ENCODE results near the gene TMEM158.

TMEM158 gene

DNA sequence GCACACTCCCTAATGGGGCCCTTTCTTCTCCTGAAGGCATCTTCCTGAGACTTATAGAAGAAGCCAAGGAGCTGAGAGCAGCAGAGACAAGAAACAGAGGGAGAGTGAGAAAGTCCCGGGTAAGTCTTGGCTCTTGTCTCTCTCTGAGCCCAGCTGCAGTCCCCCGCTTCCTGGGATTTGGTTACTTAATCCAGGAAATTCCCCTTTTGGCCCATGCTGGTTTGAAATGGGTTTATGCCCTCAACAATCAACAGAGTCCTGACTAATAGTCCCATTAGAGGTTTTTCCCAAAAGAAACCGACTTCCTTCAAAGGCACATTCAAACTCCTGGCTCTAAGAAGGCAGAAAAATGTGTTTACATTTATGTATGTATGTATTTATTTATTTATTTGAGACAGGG lies 22.0 kb downstream of the TMEM158 start:
- no peak for DNase-seq (ENCODE audit: low read depth in 2 of 2)

DNA sequence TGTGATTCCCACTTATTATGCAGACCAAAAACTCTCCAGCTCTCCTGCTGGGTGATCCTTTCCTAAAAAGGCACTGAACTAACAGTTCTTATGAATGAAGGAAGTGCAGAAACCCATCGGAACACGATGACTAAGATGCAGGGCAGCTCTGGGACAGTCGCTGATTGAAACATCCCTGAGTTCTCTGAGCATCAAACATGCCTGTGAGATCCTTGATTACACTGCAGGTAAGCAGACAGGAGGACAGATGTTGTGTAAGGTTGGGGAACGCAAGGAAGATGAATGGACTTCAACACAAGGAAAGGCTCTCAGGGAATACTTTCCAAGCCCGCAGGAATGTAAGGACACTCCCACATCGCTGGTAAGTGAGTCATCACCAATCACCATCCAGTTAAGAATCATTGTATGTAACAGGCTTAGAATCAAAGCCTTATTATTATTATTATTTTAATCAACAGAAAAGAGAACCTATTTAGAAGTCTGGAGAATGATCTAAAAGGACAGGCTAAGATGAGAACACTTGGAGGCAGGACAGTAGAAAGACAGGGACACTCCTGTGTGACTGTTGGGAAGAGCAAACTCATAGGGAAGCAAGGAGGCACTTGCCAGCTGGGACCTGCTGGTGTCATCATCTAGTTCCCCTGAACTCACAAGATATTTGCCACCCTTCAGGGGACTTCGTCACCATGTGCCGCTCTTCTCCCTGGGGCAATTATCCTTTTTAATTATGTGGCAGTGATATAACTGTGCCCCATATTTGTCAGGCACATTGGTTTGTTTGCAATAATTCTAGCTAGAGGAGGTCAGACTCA lies 26.0 kb downstream of the TMEM158 start:
- DNase-seq (ENCODE audit: low read depth in 2 of 2): no peak

DNA sequence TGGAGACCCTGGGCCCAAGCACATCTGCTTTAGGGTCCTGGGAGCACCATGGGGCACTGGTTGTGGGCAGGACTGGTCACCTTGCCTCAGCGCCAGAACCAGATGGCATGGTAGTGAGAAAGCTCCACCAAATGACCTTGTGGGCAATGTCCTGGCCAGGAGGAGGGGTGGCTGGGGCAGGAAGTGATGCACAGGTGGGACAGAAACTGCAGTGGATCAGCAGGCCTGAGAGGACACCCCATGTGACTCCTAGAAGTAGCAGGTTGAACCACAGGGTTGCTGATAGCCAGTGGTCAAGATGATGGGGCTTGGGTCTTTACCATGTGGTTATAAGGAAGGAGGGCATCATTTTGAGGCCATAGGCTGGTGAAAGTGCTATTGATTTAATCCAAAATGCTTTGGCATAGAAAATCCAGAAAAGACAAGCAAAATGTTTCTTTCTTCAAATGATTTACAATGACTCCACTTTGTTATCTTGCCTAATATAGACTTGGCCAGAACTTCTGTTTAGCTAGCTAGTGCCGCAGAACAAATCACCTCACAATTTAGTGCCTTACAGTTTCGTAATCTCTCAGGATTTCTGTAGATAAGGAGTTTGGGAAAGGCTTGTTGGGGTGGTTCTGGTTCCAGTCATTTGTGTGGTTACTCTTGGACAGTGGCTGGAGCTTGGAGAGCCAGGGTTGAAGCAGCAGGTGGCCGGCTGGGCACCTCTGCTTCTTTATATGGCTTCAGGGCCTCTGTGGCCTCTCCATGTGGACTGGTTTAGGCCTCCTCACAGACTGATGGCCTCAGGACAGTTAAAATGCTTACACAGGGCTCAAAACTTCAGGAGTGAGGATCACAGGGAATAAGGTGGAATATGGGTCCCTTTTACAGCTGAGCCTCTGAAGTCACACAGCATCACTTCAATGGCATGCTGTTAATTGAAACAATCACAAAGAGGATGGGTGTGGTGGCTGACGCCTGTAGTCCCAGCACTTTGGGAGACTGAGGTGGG lies 27.5 kb downstream of the TMEM158 start:
- no peak for DNase-seq (ENCODE audit: low read depth in 2 of 2)

DNA sequence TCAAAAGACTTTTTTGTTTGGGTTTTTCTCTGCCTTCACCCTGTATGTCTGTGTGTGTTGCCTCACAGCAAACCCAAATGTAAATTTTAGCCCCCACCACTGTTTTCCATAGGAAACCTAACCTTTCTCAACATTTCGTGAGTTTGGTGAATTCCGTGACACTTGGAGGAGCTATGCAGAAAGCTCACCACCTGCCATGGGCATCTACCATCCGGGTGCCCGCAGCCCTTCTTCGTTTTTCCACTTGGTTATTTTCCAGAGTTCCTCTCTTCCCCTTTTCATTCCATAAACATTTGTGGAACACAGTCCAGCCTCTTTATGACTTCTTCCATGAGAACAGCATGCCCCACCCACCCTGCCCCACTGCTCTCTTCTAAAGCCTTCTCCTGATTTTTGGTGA lies 31.3 kb downstream of the TMEM158 start:
- no peak for DNase-seq (ENCODE audit: low read depth in 2 of 2)

DNA sequence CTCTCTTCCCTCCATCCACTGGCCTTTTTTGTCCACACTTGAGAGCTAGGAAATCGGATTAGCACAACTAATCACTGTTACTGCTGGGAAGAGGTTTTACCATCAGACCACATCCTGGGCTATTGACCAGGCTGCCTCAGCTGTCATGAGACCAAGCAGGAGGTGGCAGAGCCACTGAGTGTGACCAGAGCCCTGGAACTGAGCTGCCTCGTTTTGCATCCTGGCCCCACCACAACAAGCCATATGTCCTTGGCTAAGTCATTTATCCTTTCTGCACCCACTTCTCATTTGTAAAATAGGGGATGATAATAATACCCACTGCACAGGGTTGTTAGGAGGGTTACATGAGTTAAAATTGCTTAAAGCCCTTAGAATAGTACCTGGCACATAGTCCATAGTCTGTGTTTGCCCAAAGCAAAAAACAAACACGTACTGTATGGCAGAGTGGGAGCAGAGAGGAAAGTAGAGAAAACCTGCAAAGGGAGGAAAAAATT lies 34.1 kb downstream of the TMEM158 start:
- no peak for DNase-seq (ENCODE audit: low read depth in 2 of 2)

DNA sequence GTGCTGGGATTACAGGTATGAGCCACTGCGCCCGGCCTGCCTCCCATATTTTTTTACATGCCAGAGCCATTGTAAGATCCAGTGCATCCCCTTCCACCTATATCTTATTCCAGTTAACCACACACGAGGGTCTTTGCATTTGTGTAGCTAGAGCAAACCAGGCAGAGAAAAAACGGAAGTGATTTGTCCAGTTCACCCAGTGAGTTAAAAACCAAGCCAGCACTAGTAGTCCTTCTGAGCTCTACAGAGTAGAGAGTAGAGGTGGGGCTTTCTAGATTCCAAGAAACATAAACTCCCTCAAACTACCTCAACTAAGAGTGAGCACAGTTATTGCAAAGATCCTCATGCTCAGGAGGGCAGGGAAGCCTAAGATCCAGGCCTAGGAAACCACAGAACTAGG lies 34.7 kb downstream of the TMEM158 start:
- no peak for DNase-seq (ENCODE audit: low read depth in 2 of 2)

DNA sequence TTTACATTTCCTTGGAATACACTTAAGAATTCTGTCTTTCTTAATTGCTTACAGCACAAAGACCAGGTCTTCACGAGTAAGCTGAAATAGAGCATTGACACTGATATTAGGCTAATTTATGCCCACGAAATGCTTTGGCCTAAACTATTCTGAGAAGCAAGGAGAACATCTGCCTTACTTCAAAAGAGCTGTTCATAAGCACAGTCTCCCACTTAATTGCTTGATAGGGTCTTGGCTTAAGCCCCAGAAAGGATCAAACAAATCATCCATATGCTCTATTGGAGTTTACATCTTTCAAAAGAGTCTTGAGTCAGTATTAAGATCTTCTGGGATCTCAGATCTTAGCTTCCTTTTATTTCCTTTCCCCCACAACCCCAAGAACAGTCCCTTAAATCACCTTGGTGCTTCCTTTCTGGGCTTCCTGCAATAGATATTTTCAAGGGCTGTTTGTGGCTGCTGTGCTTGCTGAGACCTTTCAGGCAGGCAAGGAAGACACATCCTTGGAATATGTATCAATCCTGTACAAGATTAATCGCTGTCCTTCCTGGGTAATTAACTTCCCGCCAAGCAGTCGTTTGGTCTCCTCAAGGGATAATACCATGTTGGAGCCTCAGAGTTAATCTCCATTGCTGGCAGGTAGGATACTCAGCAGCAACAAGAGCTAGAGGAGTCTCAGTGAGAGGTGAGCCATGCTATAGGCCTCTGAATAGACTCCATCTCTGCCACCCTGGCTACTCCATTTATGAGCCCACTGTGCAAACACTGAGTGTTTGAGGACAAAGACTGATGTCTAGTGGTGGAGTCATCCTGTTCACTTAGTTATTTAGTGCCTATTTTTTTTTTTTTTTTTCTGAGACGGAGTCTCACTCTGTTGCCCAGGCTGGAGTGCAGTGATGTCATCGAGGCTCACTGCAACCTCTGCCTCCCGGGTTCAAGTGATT lies 37.1 kb downstream of the TMEM158 start:
- no peak for DNase-seq (ENCODE audit: low read depth in 2 of 2)

DNA sequence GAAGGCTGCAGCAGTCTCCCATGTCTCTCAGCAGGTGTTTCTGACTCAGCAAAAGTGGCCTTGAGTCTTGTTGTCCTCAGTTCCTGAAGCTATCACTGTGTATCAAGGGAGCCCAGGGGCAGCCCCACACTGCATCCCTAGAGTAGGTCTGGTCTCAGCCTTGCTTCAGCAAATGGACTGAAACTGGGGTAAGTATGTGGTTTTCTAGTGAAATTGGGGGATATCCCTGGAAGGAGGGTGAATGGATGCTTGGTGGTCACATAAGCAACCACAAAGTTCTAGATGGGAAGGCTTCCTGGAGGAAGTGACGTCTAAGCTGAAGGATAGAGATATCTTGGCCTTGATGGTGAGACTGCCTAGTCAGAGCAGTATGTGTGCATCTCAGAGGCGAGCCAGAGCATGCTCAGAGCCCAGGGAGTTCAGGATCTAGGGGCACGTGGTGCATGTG lies 38.4 kb downstream of the TMEM158 start:
- no peak for DNase-seq (ENCODE audit: low read depth in 2 of 2)

DNA sequence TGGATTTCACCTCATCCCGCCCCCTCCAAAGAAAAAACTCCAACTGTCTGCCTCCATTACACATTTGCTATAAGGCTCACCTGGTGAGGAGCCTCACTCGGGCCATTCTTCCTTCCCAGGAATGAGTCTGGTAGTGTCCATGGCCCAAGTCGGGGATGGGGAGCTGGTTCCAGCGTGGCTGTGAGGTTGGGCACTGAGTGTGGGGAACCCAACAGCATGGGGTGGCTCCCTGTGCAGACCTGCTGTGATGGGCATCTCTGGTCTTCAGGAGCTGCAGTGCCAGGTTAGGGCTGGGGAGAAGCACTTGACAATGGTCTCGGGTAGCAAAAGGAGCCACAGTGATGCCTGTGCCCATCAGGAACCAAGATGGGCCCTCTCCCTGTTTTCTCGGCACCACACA lies 39.2 kb downstream of the TMEM158 start:
- DNase-seq (ENCODE audit: low read depth in 2 of 2): no peak

DNA sequence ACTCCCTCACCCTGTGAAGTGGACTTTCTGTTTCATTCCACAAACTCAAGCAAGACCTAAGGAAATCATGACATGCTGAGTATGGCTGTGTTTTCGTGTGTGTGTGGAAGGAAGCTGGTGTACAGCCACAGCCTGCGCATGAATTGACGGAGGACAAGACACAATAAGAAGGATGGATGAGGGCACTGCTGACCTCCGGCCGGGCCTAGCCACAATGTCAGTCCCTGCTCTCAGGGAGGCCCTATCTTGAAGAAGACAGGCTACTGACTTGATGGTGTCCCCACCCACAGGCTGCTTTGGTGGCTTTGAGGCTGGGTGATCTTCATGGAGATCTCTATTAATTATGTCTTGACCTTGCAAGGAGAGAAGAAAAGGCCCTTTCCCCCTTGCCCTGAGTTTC lies 40.6 kb downstream of the TMEM158 start:
- no peak for DNase-seq (ENCODE audit: low read depth in 2 of 2)

DNA sequence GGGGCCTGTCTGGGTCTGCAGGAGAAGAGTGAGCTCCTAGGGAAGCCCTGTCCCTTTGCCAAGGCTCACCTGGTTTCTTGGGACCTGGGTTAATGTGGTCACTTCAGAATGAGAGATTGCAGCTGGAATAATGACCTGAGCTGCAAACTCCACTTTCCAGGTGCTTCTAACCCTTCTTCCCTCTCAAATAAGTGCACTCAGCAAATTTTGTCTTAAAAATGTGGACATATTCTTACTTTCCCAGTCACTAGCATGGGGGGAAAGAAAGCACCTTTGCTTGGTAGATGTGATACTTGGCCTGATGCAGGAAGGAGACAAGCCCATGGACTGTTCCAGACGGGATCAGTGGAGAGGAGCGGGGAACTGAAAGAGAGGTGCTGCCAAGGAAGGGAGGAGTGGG lies 41.0 kb downstream of the TMEM158 start:
- DNase-seq (ENCODE audit: low read depth in 2 of 2): no peak

DNA sequence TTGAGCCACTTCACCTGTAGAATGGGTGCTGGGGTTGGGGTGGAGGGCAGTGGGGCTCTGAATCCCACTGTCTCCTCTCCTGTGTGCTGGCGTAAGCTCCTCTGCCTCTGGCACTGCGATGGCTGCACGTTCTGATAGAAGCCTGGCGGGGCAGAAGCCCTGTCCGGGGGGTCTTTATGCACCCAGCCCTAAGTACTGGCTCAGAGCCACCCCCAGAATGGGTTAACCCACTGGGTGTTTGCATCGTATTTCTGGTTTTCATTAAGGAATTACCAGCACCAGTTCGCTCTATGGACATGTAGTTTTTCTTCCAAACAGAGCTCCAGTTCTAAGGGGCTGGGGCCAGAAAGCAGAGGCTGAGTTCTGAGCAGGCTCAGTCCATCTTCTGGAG lies 42.2 kb downstream of the TMEM158 start:
- DNase-seq (ENCODE audit: low read depth in 2 of 2): no peak

DNA sequence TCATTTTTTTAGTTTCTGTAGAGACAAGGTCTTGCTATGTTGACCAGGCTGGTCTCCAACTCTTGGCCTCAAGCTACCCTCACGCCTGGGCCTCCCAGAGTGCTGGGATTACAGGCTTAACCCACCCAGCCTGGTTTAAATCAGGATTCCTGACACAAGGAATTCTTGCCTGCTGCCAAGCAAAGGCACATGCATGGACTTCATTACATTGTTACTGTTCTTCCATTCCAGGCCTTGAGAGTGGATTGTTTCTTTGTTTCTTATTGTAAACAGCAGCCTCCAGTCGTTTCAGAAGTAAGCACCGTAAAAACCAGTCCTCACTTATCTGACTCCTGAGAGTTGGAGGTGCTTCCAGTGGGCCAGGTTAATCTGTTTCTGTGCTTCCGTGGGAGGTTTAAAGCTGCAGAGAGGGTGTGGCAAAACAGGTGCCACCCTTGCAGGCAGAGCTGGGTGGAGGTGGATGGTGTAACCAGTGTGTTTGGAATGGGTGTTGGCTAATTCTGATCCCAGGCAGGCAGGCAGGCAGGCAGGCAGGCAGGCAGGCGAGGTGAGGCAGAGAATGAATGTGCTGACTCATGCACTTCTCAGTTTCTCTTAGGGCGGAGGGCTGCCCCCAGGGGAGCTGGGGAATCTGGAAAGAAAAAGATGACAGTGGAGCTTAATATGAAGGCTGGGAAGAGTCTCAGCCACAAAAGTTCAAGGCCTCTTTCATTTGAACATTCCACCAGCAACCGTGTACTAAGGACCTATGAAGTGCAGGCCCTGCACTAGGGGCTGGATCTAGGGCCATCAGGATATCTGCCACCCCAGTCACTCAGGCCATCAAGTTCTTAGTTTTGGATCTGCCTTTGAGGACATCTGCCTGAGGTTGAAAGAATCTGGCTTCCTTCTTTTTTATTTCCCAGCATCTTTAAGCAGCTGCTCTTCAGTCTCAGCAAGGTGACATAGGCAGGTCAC lies 42.9 kb downstream of the TMEM158 start:
- DNase-seq (ENCODE audit: low read depth in 2 of 2): no peak

DNA sequence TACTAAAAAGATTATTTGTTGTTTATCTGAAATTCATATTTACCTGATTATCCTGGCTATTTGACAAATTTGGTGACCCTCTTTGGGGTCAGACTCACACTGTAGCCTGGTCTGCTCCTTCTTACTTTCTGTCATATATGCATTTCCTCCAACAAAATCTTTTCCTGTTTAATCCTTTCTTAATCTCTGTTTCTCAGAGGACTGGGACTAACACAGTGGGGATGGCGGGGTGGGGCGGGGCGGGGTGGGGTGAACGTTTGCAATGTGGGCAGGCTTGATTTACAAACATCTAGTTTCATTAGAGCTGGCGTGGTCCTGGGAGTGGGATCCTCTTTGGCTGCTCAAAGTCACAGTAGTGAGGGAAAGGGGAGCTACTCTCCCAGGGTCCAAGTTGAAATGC lies 44.6 kb downstream of the TMEM158 start:
- DNase-seq (ENCODE audit: low read depth in 2 of 2): no peak

DNA sequence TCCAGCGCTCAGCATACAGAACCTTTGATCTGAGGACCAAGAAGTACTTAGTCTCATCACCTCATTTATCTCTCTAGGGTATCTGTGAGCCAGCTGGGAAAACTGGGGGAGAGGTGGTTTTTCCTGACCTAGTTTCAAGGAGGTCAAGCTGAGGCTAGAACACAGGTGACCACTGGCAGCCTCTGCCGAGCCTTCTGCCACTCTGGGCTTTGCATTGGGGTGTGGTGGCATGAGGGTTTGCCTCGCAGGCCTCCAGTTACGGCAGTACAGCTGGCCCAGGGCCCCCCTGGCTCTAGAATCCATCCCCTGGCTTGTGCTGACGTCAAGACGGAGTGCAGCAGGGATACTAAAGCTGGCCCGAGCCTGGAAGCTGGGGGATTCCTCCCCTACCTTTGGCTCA lies 45.2 kb downstream of the TMEM158 start:
- no peak for DNase-seq (ENCODE audit: low read depth in 2 of 2)

DNA sequence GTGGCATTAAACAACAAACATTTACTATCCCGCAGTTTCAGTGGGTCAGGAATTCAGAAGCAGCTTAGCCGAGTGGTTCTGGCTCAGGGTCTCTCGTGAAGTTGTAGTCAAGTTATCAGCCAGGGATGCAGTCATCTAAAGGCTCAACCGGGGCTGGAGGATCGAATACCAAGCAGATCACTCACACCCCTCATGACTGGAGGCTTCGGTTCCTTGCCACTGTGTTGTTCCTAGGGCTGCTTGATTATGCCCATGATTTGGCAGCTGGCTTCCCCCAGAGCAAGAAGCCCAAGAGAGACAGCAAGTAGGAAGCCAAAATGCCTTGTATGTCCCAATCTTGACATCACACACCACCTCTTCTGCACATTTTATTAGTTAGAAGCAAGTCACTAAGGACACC lies 46.0 kb downstream of the TMEM158 start:
- no peak for DNase-seq (ENCODE audit: low read depth in 2 of 2)

DNA sequence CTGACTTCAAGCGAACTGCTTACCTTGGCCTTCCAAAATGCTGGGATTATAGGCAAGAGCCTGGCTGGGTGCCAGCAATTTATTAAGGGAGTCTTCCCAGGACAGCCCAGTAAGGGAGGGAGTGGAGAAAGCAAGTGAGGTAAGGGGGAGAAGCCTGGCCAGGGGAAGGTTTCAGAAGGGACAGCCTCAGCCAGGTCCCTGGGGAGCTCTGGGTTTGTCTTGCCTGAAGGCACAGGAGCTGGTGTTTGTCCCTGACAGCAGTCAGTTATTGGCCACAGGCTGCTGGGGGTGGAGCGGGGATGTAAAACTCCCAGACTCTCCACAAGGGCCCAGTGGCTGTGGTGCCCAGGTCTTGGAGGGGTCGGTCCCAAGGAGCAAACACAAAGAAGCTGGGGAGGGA lies 46.9 kb downstream of the TMEM158 start:
- DNase-seq (ENCODE audit: low read depth in 2 of 2): no peak

DNA sequence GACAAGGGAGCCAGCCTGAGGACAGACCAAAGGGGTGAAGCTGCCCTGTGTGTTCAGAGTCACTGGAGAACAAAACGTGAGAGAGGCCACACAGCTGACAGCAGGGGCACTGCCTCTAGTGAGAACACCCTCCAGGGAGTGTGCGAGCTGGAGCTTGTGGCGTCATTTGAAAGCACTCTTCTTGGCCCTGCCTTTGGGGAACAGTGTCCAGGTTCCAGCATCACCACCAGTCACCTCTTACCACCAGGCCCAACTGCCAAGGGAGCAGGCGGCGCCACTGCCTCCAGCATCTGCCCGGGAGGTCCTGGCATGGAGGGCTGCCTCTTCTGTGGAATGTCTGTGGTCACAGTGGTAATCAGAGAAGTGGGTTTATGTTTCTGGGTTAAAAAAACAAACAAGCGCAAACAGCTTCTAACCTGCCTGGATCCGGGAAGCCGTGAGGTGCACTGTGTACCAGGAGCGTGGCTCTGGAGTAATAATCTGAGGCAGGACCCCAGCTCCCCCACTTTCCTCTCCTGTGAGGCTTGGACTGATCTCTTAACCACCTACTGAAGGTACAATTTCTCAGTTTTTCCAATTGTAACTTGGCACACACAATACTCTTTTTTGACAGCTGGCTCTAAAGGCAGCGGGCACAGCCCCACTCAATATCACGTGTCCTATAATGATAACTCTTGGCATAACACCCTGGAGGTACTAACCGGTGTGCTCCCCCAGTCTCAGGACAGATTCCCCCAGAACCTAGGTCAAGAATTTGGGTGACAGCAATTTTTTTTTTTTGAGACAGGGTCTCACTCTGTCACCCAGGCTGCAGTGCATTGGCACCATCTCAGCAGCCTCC lies 47.7 kb downstream of the TMEM158 start:
- DNase-seq (ENCODE audit: low read depth in 2 of 2): no peak

DNA sequence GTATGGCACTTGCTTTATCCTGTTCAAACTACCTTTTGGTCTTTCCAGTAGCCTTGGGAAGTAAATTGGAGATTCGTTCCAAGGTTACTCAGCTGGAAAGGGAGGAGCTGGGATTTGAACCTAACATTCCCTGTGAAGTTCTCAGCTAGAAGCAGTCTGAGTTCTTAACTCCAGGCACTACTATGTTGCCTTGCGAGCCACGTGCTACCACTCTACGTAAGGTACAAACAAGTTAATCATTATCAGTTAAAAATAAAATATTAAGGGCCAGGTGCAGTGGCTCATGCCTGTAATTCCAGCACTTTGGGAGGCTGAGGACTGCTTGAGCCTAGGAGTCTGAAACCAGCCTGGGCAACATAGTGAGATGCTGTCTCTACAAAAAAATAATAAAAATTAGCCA lies 49.2 kb downstream of the TMEM158 start:
- no peak for DNase-seq (ENCODE audit: low read depth in 2 of 2)

Measured in stimulated activated CD8-positive, alpha-beta memory T cell treated with anti-CD3 and anti-CD28 coated beads, Interleukin-2, amount 100 ng/mL, for 48 hours (primary cell).